Mesothelial cell of epicardium (in vitro differentiated cells): ENCODE measurements around the gene DAAM1. TPM values are rescaled to one million over a fixed set of nuclear protein-coding genes. Genes with fewer than 3 reads are reported as not detected.

ENCODE experiments used
- DNase-seq, 2 experiments: peaks; one replicate each; pipeline ENCODE4 v3.0.0; 2021; ENCODE audit warnings: low spot score in 2 of 2; ENCODE audit not compliant: unreplicated experiment in 2 of 2
- H3K27ac Mint-ChIP-seq: 2 replicates; pipeline ENCODE4 v1.8.0; 2021; ENCODE audit warnings: mixed read lengths
- H3K27me3 Mint-ChIP-seq: 2 replicates; pipeline ENCODE4 v1.8.0; 2021; ENCODE audit warnings: low read depth, mixed read lengths
- H3K36me3 Mint-ChIP-seq: 2 replicates; pipeline ENCODE4 v1.8.0; 2021; ENCODE audit warnings: mixed read lengths
- H3K4me1 Mint-ChIP-seq: 2 replicates; pipeline ENCODE4 v1.8.0; 2021; ENCODE audit warnings: mixed read lengths
- H3K4me3 Mint-ChIP-seq: 2 replicates; pipeline ENCODE4 v1.8.0; 2021; ENCODE audit warnings: mild to moderate bottlenecking, moderate library complexity, mixed read lengths
- H3K9me3 Mint-ChIP-seq: 2 replicates; pipeline ENCODE4 v1.8.0; 2021; ENCODE audit warnings: mixed read lengths
- CTCF ChIP-seq: fragments of 200-600 bp; sonication (generic); IDR thresholded peaks from one replicate; pipeline ENCODE4 v1.5.0; 2021; ENCODE audit warnings: antibody characterized with exemption; ENCODE audit not compliant: unreplicated experiment
- total RNA-seq: library from RNA; stranded (reverse); gene quantifications from 3 replicates; pipeline ENCODE4 v1.2.1, GENCODE V29; 2021

The DAAM1 gene
- total RNA-seq, 1 donor from 2014 or later = 44.2 TPM

GRCh38 chr14:59318908-59319307, 130.4 kb downstream of the DAAM1 start:
- peak overlapping the region; percentile 49 for H3K27ac Mint-ChIP-seq
- no peaks in the 10 kb centered on the region for H3K36me3 Mint-ChIP-seq
- H3K4me3 Mint-ChIP-seq = no peak overlapping the region
- H3K27me3 Mint-ChIP-seq = no peaks in the 10 kb centered on the region
- no peak for DNase-seq
- H3K4me1 Mint-ChIP-seq = peaks cover 51% of the 10 kb centered on the region
- TF ChIP-seq CTCF = no peak
- H3K9me3 Mint-ChIP-seq = no peaks in the 10 kb centered on the region

- Mint-ChIP-seq H3K4me1 (peaks cover 50% of the 10 kb centered on the region), H3K9me3 (no peaks in the 10 kb centered on the region), H3K36me3 (peaks cover 7% of the 10 kb centered on the region), H3K4me3 (no peak overlapping the region), H3K27ac (no peak overlapping the region), H3K27me3 (no peaks in the 10 kb centered on the region)
- no peak for DNase-seq
- TF ChIP-seq CTCF = no peak
These were observed 131.9 kb downstream of the DAAM1 start for GRCh38 chr14:59320361-59320760.

- Mint-ChIP-seq H3K36me3 (peaks cover 7% of the 10 kb centered on the region), H3K27ac (no peak overlapping the region), H3K27me3 (no peaks in the 10 kb centered on the region), H3K4me1 (peaks cover 45% of the 10 kb centered on the region), H3K4me3 (no peak overlapping the region), H3K9me3 (no peaks in the 10 kb centered on the region)
- no peak for DNase-seq
- no peak for TF ChIP-seq CTCF
These were observed 132.5 kb downstream of the DAAM1 start for GRCh38 chr14:59320763-59321625.

- no peak overlapping the region for H3K27ac Mint-ChIP-seq
These were observed 133.1 kb downstream of the DAAM1 start for GRCh38 chr14:59321626-59321949.

GRCh38 chr14:59325906-59326305, 137.4 kb downstream of the DAAM1 start:
- H3K27me3 Mint-ChIP-seq = no peaks in the 10 kb centered on the region
- H3K4me1 Mint-ChIP-seq = peaks cover 11% of the 10 kb centered on the region
- H3K9me3 Mint-ChIP-seq = no peaks in the 10 kb centered on the region
- DNase-seq = no peak
- H3K27ac Mint-ChIP-seq = no peak overlapping the region
- H3K4me3 Mint-ChIP-seq = no peak overlapping the region
- TF ChIP-seq CTCF = no peak
- H3K36me3 Mint-ChIP-seq = peaks cover 23% of the 10 kb centered on the region

More at GRCh38 chr14:59321626-59321949, 133.1 kb downstream of the DAAM1 start:
- H3K4me3 Mint-ChIP-seq = no peak overlapping the region
- no peaks in the 10 kb centered on the region for H3K9me3 Mint-ChIP-seq
- TF ChIP-seq CTCF = no peak
- no peaks in the 10 kb centered on the region for H3K27me3 Mint-ChIP-seq
- no peak for DNase-seq
- H3K4me1 Mint-ChIP-seq = peaks cover 44% of the 10 kb centered on the region
- peaks cover 12% of the 10 kb centered on the region for H3K36me3 Mint-ChIP-seq
